ENCODE results near the gene SOX4.

DNA sequence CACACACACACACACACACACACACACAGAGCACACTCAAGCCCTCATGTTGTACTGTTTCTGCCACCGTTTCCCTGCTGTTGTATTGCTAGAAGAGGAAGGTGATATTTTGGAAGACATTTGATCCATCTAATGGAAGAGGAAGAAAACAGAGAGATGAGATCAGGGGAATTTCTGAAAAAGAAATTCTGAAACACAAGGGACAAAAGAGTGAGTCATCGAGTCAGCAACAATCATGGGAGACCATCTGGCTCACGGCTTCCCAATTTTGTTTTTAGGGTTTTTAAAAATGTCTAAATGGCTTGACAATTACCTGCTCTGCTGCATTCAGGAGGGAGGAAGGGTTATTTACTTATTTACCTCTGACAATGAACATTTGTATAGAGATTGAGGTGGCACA lies 22.0 kb downstream of the SOX4 start:
- TF ChIP-seq POLR2A (IDR thresholded peaks at IDR 0.05), result no peak
- TF ChIP-seq, protein P1, sequence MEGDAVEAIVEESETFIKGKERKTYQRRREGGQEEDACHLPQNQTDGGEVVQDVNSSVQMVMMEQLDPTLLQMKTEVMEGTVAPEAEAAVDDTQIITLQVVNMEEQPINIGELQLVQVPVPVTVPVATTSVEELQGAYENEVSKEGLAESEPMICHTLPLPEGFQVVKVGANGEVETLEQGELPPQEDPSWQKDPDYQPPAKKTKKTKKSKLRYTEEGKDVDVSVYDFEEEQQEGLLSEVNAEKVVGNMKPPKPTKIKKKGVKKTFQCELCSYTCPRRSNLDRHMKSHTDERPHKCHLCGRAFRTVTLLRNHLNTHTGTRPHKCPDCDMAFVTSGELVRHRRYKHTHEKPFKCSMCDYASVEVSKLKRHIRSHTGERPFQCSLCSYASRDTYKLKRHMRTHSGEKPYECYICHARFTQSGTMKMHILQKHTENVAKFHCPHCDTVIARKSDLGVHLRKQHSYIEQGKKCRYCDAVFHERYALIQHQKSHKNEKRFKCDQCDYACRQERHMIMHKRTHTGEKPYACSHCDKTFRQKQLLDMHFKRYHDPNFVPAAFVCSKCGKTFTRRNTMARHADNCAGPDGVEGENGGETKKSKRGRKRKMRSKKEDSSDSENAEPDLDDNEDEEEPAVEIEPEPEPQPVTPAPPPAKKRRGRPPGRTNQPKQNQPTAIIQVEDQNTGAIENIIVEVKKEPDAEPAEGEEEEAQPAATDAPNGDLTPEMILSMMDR (IDR thresholded peaks at IDR 0.05), result no peak

Measured in breast epithelium (tissue), 3 donors.